ENCODE data around the gene FABP1. TPM values are rescaled to one million over a fixed set of nuclear protein-coding genes. Genes with fewer than 3 reads are reported as not detected.

The FABP1 gene
- total RNA-seq, 1 donor from 2014 or later, result not detected

DNA sequence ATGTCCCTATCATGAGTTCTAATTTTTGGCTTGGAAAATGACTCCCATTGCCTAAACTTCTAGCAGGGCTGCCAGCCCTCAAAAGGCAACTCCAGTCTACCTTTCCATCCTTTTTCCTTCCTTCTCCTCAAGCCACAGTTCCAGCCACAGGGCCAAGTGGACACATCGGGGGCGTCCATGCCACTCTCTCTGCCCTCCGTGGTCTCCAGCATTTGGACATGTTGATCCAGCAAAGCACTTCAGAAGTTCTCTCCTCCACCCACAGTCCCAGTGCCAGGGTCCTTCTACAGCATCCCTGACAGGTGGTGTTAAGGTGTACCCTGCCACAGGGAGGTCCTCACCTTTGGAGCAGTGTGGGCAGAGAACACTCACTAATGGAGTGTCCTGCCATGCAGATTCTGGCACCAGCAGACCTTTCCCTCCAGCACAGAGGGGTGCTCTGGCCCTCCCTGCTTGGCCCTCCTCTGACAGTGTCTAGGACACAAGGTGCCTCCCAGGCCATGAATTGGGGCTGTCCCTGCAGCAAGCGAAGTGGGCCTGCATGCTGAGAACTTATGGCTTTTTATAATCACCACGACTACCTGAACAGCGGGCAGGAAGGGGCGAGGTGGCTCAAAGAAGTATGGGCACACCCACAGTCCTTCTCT lies 1.6 kb upstream of the FABP1 start:
- no peak overlapping the region for H3K4me3 ChIP-seq (ENCODE audit: low read depth, low read length)
- TF ChIP-seq, protein P1, sequence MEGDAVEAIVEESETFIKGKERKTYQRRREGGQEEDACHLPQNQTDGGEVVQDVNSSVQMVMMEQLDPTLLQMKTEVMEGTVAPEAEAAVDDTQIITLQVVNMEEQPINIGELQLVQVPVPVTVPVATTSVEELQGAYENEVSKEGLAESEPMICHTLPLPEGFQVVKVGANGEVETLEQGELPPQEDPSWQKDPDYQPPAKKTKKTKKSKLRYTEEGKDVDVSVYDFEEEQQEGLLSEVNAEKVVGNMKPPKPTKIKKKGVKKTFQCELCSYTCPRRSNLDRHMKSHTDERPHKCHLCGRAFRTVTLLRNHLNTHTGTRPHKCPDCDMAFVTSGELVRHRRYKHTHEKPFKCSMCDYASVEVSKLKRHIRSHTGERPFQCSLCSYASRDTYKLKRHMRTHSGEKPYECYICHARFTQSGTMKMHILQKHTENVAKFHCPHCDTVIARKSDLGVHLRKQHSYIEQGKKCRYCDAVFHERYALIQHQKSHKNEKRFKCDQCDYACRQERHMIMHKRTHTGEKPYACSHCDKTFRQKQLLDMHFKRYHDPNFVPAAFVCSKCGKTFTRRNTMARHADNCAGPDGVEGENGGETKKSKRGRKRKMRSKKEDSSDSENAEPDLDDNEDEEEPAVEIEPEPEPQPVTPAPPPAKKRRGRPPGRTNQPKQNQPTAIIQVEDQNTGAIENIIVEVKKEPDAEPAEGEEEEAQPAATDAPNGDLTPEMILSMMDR (conservative IDR thresholded peaks at IDR 0.05; ENCODE audit: low read depth, low read length), result no peak
- no peak for DNase-seq (ENCODE audit: low read depth)

DNA sequence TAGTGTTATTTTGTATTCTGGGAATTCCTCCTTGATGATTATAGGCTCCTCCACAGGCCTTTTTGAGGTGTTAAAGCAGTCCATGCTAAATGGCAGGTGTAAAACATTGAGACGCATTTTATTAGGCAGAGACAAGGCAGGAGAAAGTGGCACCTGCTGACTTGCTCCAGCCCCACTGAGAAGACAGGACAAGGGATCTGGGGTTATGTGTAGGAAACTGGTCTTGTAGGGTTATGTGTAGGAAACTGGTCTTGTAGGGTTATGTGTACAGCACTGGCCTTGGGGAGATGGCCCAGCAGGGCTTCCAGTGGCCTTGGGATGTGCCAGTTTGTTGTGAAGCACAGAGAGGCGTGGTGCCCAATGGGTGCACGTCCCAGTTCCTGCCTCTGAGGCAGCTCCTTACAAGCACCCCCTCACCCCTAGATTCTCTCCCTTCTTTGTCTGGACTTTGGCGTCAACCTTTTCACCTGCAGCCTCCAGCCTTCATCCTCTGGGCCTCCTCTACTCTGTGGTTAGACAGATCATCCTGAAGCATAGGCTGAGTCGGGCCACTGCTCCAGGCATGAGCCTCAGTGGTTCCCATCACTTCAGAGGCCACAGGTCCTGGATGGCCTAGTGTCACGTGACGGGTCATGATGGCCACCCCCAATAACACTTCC lies 921 bp upstream of the FABP1 start:
- TF ChIP-seq, protein P1 (conservative IDR thresholded peaks at IDR 0.05; ENCODE audit: low read depth, low read length), result no peak
- DNase-seq (ENCODE audit: low read depth), result no peak
- H3K4me3 ChIP-seq (ENCODE audit: low read depth, low read length), result no peak overlapping the region

DNA sequence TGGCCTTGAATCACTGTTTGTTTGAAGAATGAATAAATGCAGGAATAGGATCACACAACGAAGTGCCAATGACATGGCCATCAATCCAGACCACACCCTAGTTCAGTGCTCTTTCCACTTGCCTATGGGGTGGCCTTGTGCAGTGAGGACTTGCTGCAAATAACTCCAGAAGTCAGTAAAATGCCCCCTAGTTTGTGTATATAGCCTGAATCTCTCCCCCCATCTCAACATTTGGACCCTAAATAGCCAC lies 299 bp downstream of the FABP1 start:
- DNase-seq (ENCODE audit: low read depth), result no peak
- H3K4me3 ChIP-seq (ENCODE audit: low read depth, low read length), result no peak overlapping the region
- TF ChIP-seq, protein P1 (conservative IDR thresholded peaks at IDR 0.05; ENCODE audit: low read depth, low read length), result no peak

DNA sequence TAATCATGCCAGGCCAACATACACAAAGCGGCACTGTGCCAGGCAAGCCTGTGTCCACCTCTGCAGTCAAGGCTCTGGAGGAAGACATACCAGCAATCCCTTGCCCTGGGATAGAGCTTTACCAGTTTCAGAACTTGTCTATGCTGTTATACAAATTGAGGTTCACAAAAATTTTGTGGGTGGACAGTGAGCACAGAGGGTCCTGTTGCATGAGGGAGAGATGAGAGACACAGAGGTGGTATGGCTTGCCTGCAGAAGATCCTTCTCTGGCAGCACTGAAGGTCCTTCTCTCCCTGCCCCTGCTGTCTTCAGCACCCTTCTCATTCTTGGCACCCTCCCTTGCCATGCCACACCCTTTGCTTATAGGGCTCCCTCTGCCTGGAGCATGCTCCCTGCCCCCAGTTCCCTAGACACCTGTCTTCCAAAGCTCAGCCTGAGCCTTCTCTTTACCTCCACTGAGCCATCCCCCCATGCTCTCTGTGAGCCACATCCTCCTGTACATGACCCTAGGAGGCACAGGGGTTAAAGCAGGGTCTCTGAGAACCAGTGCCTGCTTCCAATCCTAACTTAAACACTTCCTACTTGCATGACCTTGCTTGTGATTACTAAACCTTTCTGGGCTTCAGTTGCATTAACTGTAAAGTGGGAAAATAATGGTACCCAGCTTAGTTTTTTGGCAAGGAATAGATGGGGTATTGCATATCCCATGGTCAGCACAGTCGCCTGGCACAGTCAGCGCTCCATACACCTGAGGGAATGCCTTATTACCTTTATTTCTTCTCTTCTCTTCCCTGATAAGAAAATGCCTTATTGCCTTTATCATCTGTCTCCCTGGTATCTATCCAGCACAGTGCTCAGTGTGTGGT lies 857 bp downstream of the FABP1 start:
- TF ChIP-seq, protein P1 (conservative IDR thresholded peaks at IDR 0.05; ENCODE audit: low read depth, low read length), result no peak
- no peak overlapping the region for H3K4me3 ChIP-seq (ENCODE audit: low read depth, low read length)
- no peak for DNase-seq (ENCODE audit: low read depth)

DNA sequence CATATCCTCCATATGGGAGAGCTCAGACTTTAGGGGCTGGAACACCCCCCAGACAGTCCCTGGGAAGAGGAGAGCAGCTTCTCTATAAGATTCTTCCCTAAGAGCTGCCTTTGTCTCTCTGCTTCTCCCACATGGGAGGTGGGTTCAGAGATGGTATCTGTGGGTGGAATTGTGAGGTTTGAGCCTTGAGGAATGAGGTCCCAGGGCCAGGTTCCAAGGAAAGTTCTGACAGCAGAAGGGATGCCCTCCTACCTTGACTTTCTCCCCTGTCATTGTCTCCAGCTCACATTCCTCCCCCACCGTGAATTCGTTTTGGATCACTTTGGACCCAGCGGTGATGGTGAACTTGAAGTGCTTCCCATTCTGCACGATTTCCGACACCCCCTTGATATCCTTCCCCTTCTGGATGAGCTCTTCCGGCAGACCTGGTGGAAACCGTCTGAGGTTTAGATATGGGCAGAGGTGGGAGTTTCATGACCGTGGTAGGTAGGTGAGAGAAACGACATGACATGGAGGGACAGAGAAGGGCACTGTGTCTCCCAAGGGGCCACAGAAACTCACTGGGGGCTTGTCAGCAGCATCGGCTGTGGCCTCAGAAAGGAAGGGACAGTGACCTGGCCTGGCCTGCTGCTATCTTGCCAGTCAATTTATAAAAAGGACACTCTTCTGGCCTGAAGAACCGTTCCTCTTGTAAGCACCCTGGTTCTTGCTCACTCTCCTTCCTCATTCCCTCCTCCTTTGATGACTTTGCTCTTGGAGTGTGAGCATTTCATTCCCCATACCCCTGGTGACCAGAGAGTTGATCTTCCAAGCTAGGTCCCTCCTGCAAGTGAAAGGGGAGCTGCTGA lies 1.7 kb downstream of the FABP1 start:
- TF ChIP-seq, protein P1 (conservative IDR thresholded peaks at IDR 0.05; ENCODE audit: low read depth, low read length), result no peak
- DNase-seq (ENCODE audit: low read depth), result no peak
- H3K4me3 ChIP-seq (ENCODE audit: low read depth, low read length), result no peak overlapping the region

DNA sequence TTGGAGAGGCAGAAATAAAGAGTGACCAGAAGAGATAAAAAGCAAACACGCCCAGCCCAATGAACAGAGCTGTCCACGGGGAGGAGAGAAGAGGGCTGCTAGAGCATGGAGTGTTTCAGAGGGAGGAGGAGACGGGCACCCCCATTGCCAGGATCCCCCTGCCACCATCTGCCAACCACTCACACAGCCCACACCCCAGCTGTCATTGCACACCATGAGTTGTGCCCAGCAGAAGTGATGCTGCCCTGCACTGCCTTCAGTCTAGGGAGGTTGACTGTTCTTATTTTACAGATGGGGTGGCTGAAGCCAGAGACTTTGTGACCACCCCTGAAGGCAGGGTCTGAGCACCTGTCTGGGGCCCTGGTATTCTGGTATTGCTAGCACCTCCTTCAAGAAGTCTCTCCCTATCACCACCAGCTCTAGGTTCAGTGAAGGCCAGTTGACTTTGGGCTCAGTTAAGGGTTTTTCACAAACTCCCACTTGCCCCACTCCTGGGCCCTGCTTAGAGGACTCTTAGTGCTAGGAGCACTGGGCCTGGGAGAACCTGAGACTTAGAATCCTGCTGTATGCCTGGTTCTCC lies 2.4 kb downstream of the FABP1 start:
- TF ChIP-seq, protein P1 (conservative IDR thresholded peaks at IDR 0.05; ENCODE audit: low read depth, low read length), result no peak
- DNase-seq (ENCODE audit: low read depth), result no peak
- H3K4me3 ChIP-seq (ENCODE audit: low read depth, low read length), result no peak overlapping the region
